ENCODE data around the gene DXO. TPM values are rescaled to one million over a fixed set of nuclear protein-coding genes. Genes with fewer than 3 reads are reported as not detected.
"Not testable (repeated sequence)": the region's sequence is repeated elsewhere in the genome, so short reads cannot be mapped to it uniquely, and the experiment has no call there.

DXO gene
- polyA plus RNA-seq, 1 donor from 2014 or later: 20.0 TPM

DNA sequence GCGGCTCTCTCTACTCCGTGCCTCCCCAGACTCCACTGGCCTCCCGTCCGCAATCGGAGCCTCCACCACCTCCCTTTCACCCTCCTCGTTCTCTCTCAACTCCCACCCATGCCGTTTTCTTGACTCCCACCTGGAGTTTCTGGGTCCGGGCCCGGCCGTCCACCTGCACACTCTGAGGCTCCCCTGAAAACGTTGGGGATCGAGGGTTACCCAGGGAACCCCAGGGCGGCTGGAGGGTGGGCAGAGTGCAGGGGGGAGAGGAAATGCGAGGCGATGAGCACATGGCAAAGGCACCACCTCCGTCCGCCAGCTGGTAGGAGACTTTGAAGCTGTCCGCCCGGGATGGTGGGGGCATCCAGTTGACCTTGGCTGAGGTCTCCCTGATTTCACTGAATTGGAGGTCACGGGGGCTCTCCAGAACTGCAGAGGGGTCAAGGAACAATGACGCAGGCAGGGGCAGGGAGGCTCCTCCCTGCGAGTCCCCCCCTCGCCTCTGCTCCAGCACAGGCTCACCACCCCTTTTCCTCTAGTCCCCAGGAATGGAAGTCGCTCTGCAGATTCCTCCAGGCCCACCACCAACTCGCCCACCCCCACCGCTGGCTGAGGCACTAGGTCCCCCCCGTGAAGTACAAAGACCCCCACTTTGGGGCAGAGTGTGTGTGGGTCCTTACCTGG is 39.1 kb upstream of the DXO start:
- H3K9me2 ChIP-seq (ENCODE audit: insufficient read depth, low read length); H4K20me1 ChIP-seq (ENCODE audit: insufficient read depth); H3K27me3 ChIP-seq (ENCODE audit: insufficient read depth, low read depth, low read length); H2AFZ ChIP-seq (ENCODE audit: low read depth, low read length); H3K9ac ChIP-seq (ENCODE audit: low read length); H3K36me3 ChIP-seq (ENCODE audit: insufficient read depth, low read length); H3K79me2 ChIP-seq (replicated peaks; ENCODE audit: insufficient read depth, low read length); H3F3A ChIP-seq (ENCODE audit: insufficient read depth, low read length, poor library complexity, severe bottlenecking); H3K9me3 ChIP-seq (ENCODE audit: low read length); H3K4me2 ChIP-seq (ENCODE audit: low read length); H3K4me3 ChIP-seq (ENCODE audit: low read length); H3K27ac ChIP-seq (ENCODE audit: low read length): not testable (repeated sequence)

DNA sequence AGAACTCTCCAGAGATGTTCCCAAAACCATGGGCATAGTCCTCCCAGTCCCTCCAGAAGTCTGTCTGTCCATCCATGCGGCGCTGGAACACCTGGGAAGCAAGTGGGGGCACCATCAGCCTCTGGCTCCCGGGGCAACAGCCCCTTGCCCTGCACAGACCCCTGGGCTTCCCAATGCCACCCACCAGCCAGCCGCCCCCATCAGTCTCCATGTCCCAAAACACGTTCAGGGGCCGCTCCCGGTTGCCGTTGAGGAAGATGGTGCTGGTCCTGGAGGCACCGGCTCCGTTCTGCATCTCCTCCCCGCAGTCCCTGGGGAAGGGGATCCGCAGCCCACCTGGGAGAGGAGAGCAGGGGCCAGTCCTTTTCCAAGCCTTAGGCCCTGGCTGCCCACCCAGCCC is 37.6 kb upstream of the DXO start:
- H3K27me3 ChIP-seq (ENCODE audit: insufficient read depth, low read depth, low read length); H3K79me2 ChIP-seq (replicated peaks; ENCODE audit: insufficient read depth, low read length); H4K20me1 ChIP-seq (ENCODE audit: insufficient read depth); H2AFZ ChIP-seq (ENCODE audit: low read depth, low read length); H3K36me3 ChIP-seq (ENCODE audit: insufficient read depth, low read length); H3F3A ChIP-seq (ENCODE audit: insufficient read depth, low read length, poor library complexity, severe bottlenecking); H3K9ac ChIP-seq (ENCODE audit: low read length); H3K27ac ChIP-seq (ENCODE audit: low read length); H3K4me2 ChIP-seq (ENCODE audit: low read length); H3K4me3 ChIP-seq (ENCODE audit: low read length); H3K9me2 ChIP-seq (ENCODE audit: insufficient read depth, low read length); H3K9me3 ChIP-seq (ENCODE audit: low read length): not testable (repeated sequence)

DNA sequence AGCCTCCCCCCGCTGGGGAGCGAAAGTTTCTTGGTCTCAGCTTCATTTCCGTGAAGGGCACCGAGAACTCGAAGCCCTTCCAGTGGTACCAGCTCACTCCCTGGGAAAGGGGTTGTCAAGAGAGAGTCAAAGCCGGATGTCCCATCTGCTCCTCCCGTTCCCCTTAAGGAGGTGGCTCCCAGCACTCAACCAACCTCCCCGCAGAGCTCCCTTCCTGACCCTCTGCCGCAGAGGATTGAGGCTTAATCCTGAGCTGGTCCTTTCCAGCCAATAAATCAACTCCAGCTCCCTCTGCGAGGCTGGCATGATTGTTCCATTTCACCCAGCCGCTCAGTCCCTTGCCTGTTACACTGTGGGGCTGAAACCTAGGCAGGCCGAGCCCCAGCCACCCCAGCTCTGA is 36.7 kb upstream of the DXO start:
- H2AFZ ChIP-seq (ENCODE audit: low read depth, low read length); H3K27me3 ChIP-seq (ENCODE audit: insufficient read depth, low read depth, low read length); H3K4me2 ChIP-seq (ENCODE audit: low read length); H3K79me2 ChIP-seq (replicated peaks; ENCODE audit: insufficient read depth, low read length); H3K27ac ChIP-seq (ENCODE audit: low read length); H4K20me1 ChIP-seq (ENCODE audit: insufficient read depth); H3K9me3 ChIP-seq (ENCODE audit: low read length); H3K36me3 ChIP-seq (ENCODE audit: insufficient read depth, low read length); H3K9me2 ChIP-seq (ENCODE audit: insufficient read depth, low read length); H3K4me3 ChIP-seq (ENCODE audit: low read length); H3K9ac ChIP-seq (ENCODE audit: low read length); H3F3A ChIP-seq (ENCODE audit: insufficient read depth, low read length, poor library complexity, severe bottlenecking): not testable (repeated sequence)

DNA sequence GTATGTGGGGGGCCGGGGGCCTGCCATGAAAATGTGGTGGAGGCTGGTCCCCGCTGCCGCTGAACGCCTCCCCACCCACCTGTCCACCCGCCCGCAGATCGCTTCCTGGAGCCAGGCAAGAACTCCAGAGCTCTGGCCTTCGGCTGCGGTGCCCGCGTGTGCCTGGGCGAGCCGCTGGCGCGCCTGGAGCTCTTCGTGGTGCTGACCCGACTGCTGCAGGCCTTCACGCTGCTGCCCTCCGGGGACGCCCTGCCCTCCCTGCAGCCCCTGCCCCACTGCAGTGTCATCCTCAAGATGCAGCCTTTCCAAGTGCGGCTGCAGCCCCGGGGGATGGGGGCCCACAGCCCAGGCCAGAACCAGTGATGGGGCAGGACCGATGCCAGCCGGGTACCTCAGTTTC is 36.1 kb upstream of the DXO start:
- not testable (repeated sequence) for H2AFZ ChIP-seq (ENCODE audit: low read depth, low read length); H3K4me2 ChIP-seq (ENCODE audit: low read length); H3K9ac ChIP-seq (ENCODE audit: low read length); H3K4me3 ChIP-seq (ENCODE audit: low read length); H3K79me2 ChIP-seq (replicated peaks; ENCODE audit: insufficient read depth, low read length); H3K9me3 ChIP-seq (ENCODE audit: low read length); H3K9me2 ChIP-seq (ENCODE audit: insufficient read depth, low read length); H3F3A ChIP-seq (ENCODE audit: insufficient read depth, low read length, poor library complexity, severe bottlenecking); H3K27me3 ChIP-seq (ENCODE audit: insufficient read depth, low read depth, low read length); H4K20me1 ChIP-seq (ENCODE audit: insufficient read depth); H3K36me3 ChIP-seq (ENCODE audit: insufficient read depth, low read length); H3K27ac ChIP-seq (ENCODE audit: low read length)

DNA sequence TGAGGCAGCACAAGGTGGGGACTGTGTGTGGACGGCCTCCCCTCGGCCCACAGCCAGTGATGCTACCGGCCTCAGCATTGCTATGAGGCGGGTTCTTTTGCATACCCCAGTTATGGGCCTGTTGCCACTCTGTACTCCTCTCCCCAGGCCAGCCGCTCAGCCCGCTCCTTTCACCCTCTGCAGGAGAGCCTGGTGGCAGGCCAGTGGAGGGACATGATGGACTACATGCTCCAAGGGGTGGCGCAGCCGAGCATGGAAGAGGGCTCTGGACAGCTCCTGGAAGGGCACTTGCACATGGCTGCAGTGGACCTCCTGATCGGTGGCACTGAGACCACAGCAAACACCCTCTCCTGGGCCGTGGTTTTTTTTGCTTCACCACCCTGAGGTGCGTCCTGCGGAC is 35.1 kb upstream of the DXO start:
- not testable (repeated sequence) for H3K4me3 ChIP-seq (ENCODE audit: low read length); H3F3A ChIP-seq (ENCODE audit: insufficient read depth, low read length, poor library complexity, severe bottlenecking)

DNA sequence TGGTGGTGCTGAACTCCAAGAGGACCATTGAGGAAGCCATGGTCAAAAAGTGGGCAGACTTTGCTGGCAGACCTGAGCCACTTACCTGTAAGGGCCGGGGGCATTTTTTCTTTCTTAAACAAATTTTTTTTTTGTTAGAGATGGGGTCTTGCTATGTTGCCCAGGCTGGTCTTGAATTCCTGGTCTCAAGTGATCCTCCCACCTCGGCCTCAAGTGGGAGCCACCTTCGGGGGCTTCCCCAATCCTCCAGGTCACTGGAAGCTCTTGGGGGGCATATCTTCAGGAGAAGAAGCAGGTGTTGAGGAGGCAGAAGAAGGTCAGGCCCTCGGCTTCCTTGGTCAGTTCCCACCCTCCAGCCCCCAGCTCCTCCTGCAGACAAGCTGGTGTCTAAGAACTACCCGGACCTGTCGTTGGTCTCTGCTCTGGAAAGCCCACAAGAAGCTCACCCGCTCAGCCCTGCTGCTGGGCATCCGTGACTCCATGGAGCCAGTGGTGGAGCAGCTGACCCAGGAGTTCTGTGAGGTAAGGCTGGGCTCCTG is 34.1 kb upstream of the DXO start:
- H3K9me3 ChIP-seq (ENCODE audit: low read length); H2AFZ ChIP-seq (ENCODE audit: low read depth, low read length); H3K36me3 ChIP-seq (ENCODE audit: insufficient read depth, low read length); H3K27ac ChIP-seq (ENCODE audit: low read length); H3K4me2 ChIP-seq (ENCODE audit: low read length); H3K79me2 ChIP-seq (replicated peaks; ENCODE audit: insufficient read depth, low read length); H4K20me1 ChIP-seq (ENCODE audit: insufficient read depth); H3K9me2 ChIP-seq (ENCODE audit: insufficient read depth, low read length); H3F3A ChIP-seq (ENCODE audit: insufficient read depth, low read length, poor library complexity, severe bottlenecking); H3K27me3 ChIP-seq (ENCODE audit: insufficient read depth, low read depth, low read length); H3K4me3 ChIP-seq (ENCODE audit: low read length); H3K9ac ChIP-seq (ENCODE audit: low read length): not testable (repeated sequence)

More for the DNA sequence above, 35.1 kb upstream of the DXO start:
- not testable (repeated sequence) for H3K79me2 ChIP-seq (replicated peaks; ENCODE audit: insufficient read depth, low read length); H2AFZ ChIP-seq (ENCODE audit: low read depth, low read length); H3K9me3 ChIP-seq (ENCODE audit: low read length); H3K27ac ChIP-seq (ENCODE audit: low read length); H3K36me3 ChIP-seq (ENCODE audit: insufficient read depth, low read length); H3K4me2 ChIP-seq (ENCODE audit: low read length); H3K9ac ChIP-seq (ENCODE audit: low read length); H3K27me3 ChIP-seq (ENCODE audit: insufficient read depth, low read depth, low read length); H3K9me2 ChIP-seq (ENCODE audit: insufficient read depth, low read length); H4K20me1 ChIP-seq (ENCODE audit: insufficient read depth)

DNA sequence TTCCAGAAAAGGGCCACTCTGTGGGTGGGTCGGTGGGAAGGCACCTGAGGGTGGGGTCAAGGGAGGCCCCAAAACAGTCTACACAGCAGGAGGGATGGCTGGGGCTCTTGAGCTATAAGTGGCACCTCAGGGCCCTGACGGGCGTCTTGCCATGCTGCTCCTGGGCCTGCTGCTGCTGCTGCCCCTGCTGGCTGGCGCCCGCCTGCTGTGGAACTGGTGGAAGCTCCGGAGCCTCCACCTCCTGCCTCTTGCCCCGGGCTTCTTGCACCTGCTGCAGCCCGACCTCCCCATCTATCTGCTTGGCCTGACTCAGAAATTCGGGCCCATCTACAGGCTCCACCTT is 33.6 kb upstream of the DXO start:
- not testable (repeated sequence) for H3K9me3 ChIP-seq (ENCODE audit: low read length); H3F3A ChIP-seq (ENCODE audit: insufficient read depth, low read length, poor library complexity, severe bottlenecking); H3K9ac ChIP-seq (ENCODE audit: low read length); H2AFZ ChIP-seq (ENCODE audit: low read depth, low read length); H3K27me3 ChIP-seq (ENCODE audit: insufficient read depth, low read depth, low read length); H3K4me3 ChIP-seq (ENCODE audit: low read length); H3K27ac ChIP-seq (ENCODE audit: low read length); H3K4me2 ChIP-seq (ENCODE audit: low read length); H4K20me1 ChIP-seq (ENCODE audit: insufficient read depth); H3K79me2 ChIP-seq (replicated peaks; ENCODE audit: insufficient read depth, low read length); H3K9me2 ChIP-seq (ENCODE audit: insufficient read depth, low read length); H3K36me3 ChIP-seq (ENCODE audit: insufficient read depth, low read length)

DNA sequence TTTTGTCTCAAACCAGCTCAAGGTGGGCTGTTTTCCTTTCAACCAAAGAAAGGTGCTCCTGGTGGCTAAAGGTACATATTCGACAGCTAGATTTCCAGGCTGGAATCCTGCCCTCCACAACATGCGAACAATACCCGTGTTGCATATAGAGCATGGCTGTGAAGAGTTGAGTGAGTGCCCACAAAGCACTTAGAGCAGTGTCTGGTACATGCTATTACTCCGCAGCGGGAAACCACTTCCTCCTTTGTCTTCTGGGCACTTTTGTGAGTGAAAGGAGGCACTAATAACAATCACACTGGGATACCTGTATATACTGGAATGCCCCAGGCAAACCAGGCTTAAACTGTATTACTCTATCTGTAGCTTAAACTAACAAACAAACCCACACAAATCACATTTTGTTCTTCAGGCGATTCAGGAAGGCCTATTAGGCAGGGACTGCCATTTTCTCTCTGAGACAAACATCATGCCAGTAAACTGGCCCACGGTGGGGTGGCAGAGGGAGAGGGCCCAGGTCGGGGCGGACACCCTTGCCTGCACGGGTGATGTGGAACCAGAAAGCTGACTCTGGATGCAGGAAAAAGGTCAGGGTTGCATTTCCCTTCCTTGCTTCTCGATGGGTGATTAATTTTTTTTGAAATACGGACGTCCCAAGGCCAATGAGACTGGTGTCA is 33.1 kb upstream of the DXO start:
- H3K4me2 ChIP-seq (ENCODE audit: low read length); H4K20me1 ChIP-seq (ENCODE audit: insufficient read depth); H2AFZ ChIP-seq (ENCODE audit: low read depth, low read length); H3K27me3 ChIP-seq (ENCODE audit: insufficient read depth, low read depth, low read length); H3K9me3 ChIP-seq (ENCODE audit: low read length); H3K27ac ChIP-seq (ENCODE audit: low read length); H3K9me2 ChIP-seq (ENCODE audit: insufficient read depth, low read length); H3F3A ChIP-seq (ENCODE audit: insufficient read depth, low read length, poor library complexity, severe bottlenecking); H3K79me2 ChIP-seq (replicated peaks; ENCODE audit: insufficient read depth, low read length); H3K36me3 ChIP-seq (ENCODE audit: insufficient read depth, low read length); H3K4me3 ChIP-seq (ENCODE audit: low read length); H3K9ac ChIP-seq (ENCODE audit: low read length): not testable (repeated sequence)

Data from neural cell (in vitro differentiated cells).